Occipital lobe (tissue), 2 donors: ENCODE measurements around the gene PBLD. TPM values are rescaled to one million over a fixed set of nuclear protein-coding genes. Genes with fewer than 3 reads are reported as not detected.
A peak's percentile ranks its signal among the peaks of the same experiment; 100 is the strongest.

Experiments
- DNase-seq: peaks from one replicate; lab custom pipeline; 2025; lab: John Stamatoyannopoulos, UW
- total RNA-seq: library from RNA; depleted of rRNA; stranded (reverse); fragments of >200 nt; gene quantifications from one replicate; pipeline ENCODE4 v1.2.3, GENCODE V29; 2014

The PBLD gene
- total RNA-seq = 7.0 TPM

DNA sequence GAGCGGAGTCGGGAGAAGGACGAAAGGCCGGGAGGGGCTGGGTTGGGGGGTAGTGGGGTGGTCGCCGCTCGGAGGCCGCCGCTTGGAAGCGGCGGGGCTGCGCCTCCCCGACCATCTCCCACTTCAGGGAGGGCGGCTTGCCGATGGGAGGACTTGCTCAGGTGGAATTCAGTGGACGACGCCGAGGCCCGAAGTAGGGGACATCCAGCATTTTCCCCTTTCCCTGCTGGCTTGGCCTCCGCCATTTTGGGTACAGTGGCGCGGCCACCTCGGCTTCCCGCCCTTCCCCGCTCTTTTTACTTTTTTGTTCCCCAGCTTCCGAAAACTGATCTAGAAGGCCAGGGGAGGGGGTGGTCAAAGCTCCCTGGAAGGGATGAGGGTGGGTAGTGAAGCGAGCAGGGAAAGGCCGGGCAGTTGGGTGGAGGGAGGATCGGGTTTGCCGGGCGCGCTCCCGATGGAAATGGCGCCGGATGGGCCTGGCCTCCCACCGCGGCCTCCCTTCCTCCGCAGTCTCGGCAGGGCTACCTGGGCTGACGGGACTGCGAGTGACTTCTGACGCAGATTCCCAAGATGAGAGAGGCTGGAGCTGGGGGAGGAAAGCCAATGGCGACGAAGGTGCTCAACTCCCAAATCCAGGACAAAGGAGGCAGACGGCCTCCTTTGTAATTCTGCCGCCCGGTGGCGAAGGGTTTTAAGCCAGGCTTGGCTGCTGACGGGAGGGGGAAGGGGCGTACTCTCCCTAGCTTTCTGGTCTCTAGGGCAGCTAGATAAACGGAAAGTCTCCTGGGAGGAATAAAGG, at the start of gene PBLD:
TSS of gene PBLD (minus strand) at position 670 of the 799 bp plus-strand sequence. CDS start 26,084 bp downstream, outside the sequence.
- DNase-seq = peak; percentile 62

DNA sequence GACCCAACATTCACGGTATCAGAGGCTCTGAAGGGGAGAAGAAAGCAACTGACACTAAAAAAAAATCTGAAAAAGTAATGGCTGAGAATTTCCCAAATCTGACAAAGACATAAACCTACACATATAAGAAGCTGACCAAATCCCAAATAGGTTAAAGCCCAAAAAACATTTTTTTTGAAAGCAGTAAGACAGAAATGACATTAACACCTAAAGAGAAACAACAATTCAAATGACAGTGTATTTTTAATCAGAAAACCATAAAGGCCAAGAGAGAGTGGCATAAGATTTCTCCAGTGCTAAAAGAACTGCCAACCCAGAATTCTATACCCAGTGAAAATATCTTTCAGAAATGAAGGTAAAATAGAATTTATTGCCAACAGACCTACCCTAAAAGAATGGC, 38.9 kb upstream of the PBLD start:
- no peak for DNase-seq

DNA sequence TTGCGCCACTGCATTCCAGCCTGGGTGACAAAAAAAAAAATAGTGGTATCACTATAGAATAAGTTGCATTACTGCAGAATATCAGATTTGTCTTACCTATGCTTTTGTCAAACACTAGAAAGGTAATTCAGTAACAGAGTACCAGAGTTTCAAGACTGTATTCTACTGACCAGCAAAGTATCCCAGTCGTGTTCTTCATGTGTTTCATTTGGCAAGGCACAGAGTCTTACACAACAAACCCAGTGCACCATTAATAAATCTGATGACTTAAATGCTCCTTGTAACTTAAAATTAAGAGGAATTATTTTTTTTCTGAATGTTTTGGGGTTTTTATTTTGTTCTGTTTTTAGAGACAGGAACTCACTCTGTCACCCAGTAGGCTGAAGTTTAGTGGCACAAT, 34.4 kb upstream of the PBLD start:
- DNase-seq = no peak

DNA sequence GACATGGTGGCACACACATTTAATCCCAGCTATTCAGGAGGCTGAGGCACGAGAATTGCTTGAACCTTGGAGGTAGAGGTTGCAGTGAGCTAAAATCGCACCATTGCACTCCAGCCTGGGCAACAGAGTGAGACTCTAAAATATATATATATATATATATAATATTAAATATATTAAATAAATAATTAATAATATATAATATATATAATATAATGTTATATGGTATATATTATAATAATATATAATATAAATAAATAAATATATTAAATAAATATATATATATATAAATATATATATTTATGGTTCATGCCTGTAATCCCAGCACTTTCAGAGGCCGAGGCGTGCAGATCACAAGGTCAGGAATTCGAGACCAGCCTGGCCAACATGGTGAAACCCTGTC, 33.9 kb upstream of the PBLD start:
- DNase-seq = no peak

DNA sequence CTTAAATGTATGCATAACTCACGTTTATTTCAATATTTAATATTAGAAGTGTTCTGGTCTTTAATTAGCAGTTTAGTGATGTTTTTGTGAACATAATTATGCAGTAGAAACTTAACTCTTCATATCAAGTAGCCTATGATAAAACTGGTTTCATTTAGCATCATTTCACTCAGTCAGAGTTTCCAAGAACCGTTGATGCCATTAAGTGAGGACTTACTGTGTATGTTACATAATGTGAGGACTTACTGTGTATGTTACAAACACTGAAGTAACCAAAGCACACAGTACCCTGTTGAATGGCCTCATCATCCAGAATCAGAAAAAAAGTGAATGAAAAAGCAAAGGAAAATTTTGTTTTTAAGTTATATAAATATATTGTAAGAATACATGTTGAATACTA, 32.9 kb upstream of the PBLD start:
- DNase-seq = no peak

DNA sequence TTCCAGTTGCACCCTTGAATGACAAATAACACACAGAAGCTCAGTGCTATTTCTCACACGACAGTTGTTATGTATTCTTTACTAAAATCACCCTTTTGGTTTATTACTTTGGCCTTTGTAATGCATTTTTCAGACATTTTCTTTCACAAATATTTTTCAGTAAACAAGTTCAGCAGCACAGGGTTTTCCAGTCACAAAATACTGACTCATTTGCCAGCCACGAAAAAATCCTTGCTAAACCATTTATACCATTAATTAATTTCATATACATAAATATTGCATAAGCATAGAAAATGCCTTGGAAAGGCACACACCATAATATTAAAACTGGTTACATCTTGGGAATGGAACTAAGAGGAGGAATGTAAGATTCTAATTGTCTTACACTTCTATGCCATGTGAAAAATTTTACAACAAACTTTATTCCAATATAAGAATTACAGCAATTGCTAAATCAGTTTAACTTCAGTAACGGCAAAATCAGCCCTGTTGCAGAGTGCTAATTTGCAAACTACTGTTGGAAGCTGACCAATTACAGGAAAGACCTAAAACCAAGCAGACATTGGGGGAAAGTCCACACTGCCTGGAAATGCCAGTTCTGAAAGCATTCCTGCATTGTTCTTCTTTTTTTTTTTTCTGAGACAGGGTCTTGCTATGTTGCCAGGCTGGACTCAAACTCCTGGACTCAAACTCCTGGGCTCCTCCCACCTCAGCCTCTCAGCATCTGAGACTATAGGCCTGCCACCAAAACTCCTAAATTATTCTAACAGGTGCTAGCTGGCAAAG, 31.6 kb upstream of the PBLD start:
- no peak for DNase-seq

DNA sequence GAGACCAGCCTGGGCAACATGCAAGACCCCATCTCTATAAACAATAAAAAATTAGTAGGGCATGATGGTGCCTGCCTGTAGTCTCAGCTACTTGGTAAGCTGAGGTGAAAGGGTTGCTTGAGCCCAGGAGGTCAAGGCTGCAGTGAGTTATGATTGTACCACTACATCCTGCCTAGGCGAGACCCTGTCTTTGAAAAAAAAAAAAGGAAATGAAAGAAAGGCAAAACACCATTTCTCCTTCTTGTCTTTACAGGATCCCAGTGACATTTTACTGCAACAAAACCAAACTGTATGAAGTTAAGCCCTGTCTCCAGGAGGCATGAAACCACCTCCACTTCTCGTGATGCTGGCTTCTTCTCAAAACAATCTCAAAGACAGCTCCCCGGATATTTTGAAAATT, 29.9 kb upstream of the PBLD start:
- DNase-seq = no peak

DNA sequence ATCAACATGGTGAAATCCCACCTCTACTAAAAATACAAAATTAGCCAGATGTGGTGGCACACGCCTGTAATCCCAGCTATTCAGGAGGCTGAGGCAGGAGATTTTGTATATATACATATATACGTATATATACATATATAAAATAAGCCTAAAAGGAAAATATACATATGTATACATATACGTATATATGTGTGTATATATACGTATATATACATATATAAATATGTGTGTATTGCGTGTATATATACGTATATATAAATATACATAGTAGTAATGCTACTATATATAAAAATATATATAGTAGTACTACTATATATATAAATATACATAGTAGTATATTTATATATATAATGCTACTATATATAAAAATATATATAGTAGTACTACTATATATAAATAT, 26.5 kb upstream of the PBLD start:
- no peak for DNase-seq

DNA sequence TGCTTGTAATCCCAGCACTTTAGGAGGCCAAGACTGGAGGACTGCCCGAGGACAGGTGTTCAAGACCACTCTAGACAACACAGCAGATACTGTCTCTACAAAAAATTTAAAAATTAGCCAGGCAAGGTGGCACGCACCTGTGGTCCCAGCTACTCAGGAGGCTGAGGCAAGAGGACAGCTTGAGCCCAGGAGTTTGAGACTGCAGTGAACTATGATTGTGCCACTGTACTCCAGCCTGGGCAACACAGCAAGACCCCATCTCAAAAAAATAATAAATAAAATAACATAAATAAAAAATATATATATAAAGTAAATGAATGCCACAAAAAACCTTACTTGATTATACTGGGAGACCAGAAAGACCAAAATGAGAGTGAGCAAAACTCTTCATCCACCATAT, 20.8 kb upstream of the PBLD start:
- DNase-seq = no peak

DNA sequence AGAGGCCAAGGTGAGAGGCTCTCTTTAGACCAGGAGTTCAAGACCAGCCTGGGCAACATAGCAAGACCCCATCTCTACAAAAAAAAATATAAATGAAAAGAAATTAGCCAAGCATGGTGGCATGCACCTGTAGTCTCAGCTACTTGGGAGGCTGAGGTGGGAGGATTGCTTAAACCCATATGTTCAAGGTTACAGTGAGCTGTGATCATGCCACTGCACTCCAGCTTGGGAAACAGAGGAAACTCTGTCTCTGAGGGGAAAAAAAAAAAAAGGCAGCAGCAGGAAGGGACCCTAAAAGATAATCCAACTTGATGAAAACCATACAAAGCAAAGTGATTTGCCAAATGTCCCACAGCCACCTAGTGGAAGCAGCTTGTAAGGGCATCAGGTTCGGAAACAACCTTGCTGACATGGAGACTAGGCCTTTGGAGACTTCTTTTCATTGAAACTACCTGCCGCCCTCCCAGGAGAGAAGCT, 15.6 kb upstream of the PBLD start:
- DNase-seq = peak; percentile 2

DNA sequence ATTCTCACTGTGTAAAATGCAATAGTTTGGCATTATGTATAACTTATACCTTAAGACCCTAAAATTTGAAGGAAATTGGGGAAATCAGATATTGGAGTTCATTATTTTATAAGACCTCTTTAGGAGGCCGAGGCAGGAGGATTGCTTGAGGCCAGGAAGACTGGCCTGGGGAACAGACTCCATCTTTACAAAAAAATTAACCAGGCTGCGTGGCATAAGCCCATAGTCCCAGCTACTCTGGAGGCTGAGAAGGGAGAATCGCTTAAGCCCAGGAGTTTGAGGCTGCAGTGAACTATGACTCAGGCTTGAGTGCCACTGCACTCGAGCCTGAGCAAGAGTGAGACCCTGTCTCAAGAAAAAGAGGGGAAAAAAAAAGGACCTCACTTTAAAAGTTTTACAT, 14.0 kb upstream of the PBLD start:
- DNase-seq = no peak

DNA sequence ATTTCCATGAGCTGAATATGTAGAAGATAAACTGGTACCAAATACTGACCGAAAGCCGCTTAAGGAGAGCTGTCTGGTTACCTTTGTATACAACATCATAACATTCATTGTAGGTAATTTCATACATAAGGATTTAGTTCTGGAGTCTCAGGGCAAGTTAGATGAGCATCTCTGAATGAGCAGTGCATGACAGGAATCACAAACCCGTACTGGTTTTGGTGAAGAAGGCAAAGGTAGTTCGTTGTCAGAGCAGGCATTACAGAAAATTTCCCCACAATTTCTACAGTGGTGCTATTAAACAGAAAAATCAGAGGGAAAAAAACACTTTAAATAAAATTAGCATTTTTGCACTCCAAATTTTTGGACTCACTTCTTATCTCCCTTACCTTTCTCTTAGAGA, 12.9 kb upstream of the PBLD start:
- no peak for DNase-seq

DNA sequence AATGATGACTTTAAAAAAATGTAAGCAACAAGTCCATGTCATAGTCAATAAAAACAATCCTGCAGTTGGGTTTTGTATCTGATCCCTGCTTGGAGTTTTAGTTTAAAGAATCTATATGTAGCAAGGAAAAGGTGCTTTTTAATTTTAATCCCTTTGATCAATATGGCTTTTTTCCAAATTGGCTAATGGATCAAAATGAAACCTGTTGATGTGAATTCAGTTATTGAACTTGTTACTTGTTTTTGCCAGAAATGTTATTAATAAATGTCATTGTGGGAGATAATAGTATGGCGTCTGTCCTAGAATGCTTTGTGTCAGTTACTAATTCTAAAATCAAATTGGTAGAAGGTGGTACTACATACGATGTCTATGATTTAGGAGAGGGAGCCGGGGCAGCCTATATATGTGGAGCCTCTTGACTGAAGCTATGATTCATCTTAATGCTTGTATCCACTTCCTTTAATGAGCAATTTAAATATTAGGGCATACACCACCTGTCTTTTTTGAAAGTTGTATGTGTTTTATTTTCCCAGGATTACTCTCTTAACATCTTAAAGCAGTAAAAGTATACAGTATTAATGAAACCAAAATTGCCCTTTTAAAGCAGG, 10.3 kb upstream of the PBLD start:
- DNase-seq = no peak

DNA sequence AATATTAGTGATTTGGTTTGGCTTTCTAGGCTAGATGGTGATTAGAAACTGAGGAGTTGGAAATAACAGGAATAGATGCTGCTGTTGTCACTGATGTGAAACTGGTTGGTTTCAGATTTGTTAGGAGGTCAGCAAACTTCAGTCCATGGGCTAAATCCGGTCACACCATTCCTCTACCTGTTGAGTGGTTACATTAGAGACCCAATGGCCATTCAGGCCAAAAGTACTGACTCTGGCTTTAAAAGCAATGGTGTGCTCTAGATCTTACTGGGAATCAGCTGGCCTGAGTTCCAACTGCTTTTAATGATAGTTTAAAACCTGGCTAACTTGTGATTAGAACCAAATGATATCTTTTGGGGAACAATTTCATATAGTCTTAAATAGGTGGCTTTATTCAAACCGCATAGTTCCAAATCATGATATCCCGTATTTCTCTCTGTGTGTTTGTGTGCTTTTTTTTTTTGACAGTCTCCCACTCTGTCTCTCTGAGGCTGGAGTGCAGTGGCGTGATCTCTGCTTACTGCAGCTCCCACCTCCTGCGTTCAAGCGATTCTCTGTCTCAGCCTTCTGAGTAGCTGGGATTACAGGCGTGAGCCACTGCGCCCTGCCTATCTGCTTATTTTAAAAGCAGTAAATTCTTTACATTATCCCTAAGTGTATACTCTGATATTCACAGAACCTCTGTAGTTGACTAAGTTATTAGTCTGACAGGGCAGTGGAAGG, 7.8 kb upstream of the PBLD start:
- DNase-seq = no peak

DNA sequence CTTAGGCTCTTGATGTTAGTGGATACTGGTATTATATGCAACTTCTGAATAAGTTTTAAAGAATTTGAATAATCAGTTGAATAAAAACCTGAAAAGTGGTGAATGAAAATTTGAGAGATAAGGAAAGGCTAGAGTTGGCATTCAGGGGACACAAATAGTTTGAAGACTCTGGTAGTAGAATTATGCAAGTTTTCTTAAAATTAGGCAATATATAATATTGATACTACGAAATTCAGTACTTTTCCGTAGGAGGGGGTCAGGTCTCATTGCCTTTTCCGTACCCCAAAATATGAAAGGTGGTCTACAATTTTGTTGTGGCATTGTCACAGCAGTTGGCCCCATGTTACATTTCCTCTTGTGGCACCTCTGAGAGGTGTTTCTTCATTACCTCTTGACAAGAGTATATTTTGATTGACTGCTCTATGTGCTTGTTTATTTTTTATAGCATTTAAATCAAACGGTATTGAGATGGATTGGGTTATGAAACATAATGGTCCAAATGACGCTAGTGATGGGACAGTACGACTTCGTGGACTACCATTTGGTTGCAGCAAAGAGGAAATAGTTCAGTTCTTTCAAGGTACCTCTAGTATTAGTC, 4.1 kb upstream of the PBLD start:
- DNase-seq = no peak

DNA sequence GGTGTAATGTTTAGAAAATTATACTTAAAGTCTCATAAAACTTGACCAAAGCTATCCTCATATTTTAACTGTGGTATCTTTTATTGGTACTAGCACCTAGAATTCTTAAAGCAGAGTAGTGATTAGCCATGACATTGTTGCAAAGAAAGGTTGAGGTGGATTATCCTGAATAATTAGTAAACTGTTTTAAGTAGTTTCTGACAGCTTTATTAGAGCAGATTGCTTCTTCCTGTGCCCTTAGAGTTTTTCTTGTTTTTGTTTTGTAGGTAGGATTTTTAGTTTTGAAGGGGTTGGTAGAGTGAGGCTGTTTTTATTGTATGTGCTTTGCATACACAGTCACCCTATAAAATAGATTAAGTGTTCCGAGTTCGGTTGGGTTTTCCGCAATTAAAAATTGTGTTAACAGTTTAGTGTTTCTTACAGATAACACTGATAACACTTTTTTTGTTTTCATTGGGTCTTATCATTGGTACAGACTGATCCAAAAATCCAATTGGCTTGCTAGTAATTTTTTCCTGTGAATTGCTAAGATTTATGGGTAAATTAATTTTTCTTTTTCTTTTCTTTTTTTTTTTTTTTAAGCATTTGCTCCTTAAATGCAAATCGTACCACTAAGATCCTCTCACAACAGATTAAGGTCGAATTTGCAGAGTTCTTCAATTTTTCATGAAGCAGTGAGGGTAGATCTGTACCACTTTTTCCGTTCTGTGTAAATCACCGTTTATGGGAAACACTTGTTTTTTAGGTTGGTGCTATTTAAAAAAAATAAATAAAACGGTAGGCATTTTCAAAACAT, 2.1 kb upstream of the PBLD start:
- DNase-seq = no peak

DNA sequence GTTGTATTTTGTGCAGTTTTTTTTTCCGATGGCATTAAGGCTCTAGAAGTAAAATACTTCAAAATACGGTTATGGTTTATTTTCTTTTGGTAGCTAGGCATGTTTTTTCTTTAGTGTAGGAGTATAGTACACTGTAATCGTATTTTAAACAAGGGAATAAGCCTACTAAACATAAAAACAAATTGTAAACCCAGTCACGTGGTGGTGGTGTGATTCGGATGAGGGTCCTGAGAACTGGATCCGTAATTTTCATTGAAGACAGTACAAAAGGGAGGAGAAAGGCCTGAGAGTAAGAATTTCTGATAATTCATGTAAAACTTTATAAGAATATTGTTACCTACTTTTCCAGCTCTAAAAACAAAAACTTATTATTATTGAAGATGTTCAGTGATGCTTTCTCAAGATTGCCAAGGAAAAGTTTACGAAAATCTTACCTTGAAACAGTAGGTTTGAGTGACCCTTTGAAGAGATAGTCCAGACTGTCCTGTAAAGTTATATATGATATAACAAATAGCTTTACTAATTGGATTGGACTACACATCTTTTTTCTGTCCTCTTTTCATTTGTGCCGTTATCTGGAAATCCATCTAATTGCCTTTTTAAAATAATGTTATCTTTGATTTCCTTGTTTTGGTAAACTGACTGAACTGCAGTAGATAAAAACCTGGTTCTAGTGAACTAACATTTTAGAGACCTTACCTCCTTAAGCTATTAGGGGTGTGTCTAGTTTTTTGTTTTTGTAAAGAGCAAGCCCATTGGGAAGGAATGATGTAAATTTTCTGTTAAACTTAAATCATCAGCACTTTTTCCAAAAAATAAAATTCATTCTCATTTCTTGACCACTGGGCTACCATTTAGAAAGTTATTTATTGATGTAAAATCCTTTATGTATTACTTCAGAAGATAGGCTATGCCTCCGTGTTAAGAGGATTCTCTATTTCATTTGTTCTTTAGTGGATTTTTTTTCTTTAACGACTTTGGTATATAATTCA, 1.0 kb upstream of the PBLD start:
- DNase-seq = no peak

DNA sequence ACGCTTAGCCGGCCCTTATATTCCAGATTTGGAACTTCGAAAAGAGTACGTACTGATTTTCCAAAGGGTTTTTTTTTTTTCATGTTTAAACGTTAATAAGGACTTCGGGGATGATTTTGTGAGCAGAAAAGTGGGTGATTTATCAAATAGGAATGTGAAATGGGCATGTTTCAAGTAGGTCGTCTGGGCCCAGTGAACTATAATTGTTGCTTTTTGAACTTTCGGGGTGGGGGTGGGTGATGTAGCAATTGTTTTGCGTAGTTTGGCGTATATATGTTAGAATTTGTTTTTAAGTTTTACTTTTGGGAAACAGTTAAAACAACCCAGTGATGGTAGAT, 299 bp upstream of the PBLD start:
- DNase-seq = no peak
